CD4-positive, alpha-beta memory T cell (primary cell): ENCODE measurements around the gene TRAM1L1. TPM values are rescaled to one million over a fixed set of nuclear protein-coding genes. Genes with fewer than 3 reads are reported as not detected.

Source experiments
- CTCF ChIA-PET: fragments of 350-600 bp; sonication (Branson Sonifier 250); formaldehyde crosslinking; loops from one replicate; lab custom pipeline; 2021; ENCODE audit warnings: inconsistent platforms; ENCODE audit not compliant: partially characterized antibody; lab: Charles Lee
- POLR2A ChIA-PET: fragments of 350-600 bp; sonication (Branson Sonifier 250); formaldehyde crosslinking; loops from one replicate; lab custom pipeline; 2021; ENCODE audit not compliant: partially characterized antibody; lab: Charles Lee
- DNase-seq, 5 donors: peaks; one replicate each; pipeline versions ENCODE4 v3.0.0 to v3.0.0-alpha.2; 2020 to 2022; ENCODE audit warnings: mixed read lengths in 1 of 5
- H3K27ac ChIP-seq: one replicate; pipeline ENCODE4 v1.7.0; 2013; ENCODE audit warnings: low read depth, low read length
- H3K27me3 ChIP-seq: 2 replicates; pipeline ENCODE4 v1.7.0; 2013; ENCODE audit warnings: mild to moderate bottlenecking, low read length, moderate library complexity; ENCODE audit not compliant: insufficient read depth
- H3K36me3 ChIP-seq: 2 replicates; pipeline ENCODE4 v1.7.0; 2013; ENCODE audit warnings: mild to moderate bottlenecking, low read length, moderate library complexity; ENCODE audit not compliant: insufficient read depth
- H3K4me1 ChIP-seq: 2 replicates; pipeline ENCODE4 v1.7.0; 2013; ENCODE audit warnings: mild to moderate bottlenecking, low read length, moderate library complexity; ENCODE audit not compliant: insufficient read depth
- H3K4me3 ChIP-seq, 2 donors: one replicate each; pipeline ENCODE4 v1.7.0; 2013; ENCODE audit warnings: low read length in 2 of 2, mild to moderate bottlenecking in 1 of 2
- H3K9me3 ChIP-seq, 2 donors: one replicate each; pipeline ENCODE4 v1.7.0; 2013; ENCODE audit warnings: low read length in 2 of 2, control low read depth in 1 of 2; ENCODE audit not compliant: control insufficient read depth in 1 of 2
- H3K27ac Mint-ChIP-seq, 7 donors: one replicate each; pipeline ENCODE4 v1.8.0; 2020 to 2021; ENCODE audit warnings: mixed read lengths in 7 of 7, mild to moderate bottlenecking in 6 of 7, inconsistent platforms in 3 of 7, moderate library complexity in 3 of 7
- H3K27me3 Mint-ChIP-seq, 2 donors: one replicate each; pipeline ENCODE4 v1.8.0; 2020 to 2021; ENCODE audit warnings: mixed read lengths in 2 of 2
- H3K36me3 Mint-ChIP-seq, 2 donors: one replicate each; pipeline ENCODE4 v1.8.0; 2020 to 2021; ENCODE audit warnings: mixed read lengths in 2 of 2, inconsistent platforms in 1 of 2, mild to moderate bottlenecking in 1 of 2
- H3K4me1 Mint-ChIP-seq, 4 donors: one replicate each; pipeline ENCODE4 v1.8.0; 2020 to 2021; ENCODE audit warnings: mixed read lengths in 4 of 4, mild to moderate bottlenecking in 1 of 4
- H3K4me3 Mint-ChIP-seq, 8 donors: one replicate each; pipeline ENCODE4 v1.8.0; 2020 to 2021; ENCODE audit warnings: mixed read lengths in 8 of 8, mild to moderate bottlenecking in 7 of 8, moderate library complexity in 6 of 8, inconsistent platforms in 3 of 8
- H3K9me3 Mint-ChIP-seq, 8 donors: one replicate each; pipeline ENCODE4 v1.8.0; 2020 to 2021; ENCODE audit warnings: mixed read lengths in 8 of 8, mild to moderate bottlenecking in 5 of 8, inconsistent platforms in 3 of 8, moderate library complexity in 1 of 8
- intact Hi-C: fragments of 100-400 bp; cut with micrococcal nuclease; formaldehyde crosslinking; loops from one replicate; pipeline ENCODE4 v1.15.1; 2023
- polyA plus RNA-seq, 2 donors: library from polyadenylated mRNA; unstranded; fragments of 300-500 nt; fragmentation: Illumina TruSeq; gene quantifications; one replicate each; pipeline ENCODE4 v1.2.3, GENCODE V29; 2021
- total RNA-seq, 2 experiments: library from RNA; stranded (reverse); gene quantifications; one replicate each; pipeline ENCODE4 v1.2.3, GENCODE V29; 2021

Gene TRAM1L1
- not detected for total RNA-seq
- polyA plus RNA-seq = not detected

DNA sequence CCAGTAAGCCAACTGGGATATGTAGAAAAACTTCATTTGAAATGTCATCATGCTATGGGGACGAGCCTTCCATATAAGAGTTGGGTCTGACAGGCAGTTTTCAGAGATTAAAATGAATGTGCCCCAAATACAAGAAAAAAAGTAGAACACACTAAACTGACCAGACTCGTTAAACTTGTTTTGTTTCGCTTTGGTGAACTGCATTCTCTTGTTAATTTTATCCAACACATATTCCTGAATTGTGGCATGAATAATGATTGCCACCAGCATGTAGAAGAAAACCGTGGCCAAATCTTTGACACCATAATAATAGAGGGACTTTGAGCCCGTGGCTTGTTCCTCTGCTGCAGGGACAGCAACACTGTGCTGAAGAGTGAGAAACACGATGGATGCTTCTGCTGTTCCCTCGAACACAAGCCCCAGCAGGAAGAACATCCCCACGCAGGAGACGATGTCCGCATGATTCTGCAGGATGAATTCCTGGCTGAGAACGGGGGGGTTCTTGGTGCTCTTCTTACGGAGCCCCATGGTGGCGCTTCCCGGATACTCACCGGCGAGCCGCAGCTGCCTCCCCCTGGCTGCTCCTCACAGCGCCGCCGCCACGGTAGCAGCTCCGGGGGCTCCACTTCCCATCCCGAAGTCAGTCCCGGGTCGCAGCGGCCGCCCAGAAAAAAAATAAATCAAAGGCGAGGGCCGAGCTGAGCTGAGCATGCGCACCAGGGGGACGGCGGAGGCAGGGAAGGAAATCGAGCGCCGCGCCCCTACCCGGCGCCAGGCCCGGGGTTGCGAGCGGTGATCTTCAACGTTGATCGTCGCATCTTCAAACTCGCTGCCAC, at the start of gene TRAM1L1:
TSS of gene TRAM1L1 (minus strand) at position 711 of the 836 bp plus-strand sequence. CDS start at position 528, 183 bp downstream.
- no peaks in the 10 kb centered on the region for H3K27me3 ChIP-seq
- POLR2A ChIA-PET = no interaction called here
- H3K27ac ChIP-seq = no peak within 1 kb of the TSS
- Mint-ChIP-seq H3K27me3 (peaks cover 2% of the 10 kb centered on the region in 2 donors), H3K9me3 (peaks cover 0 to 12% (median 3%) of the 10 kb centered on the region in 8 donors), H3K4me1 (peaks cover 0 to 9% (median 2%) of the 10 kb centered on the region in 4 donors), H3K36me3 (no peaks in the 10 kb centered on the region), H3K4me3 (peak within 1 kb of the TSS in 4 of 8 donors; percentile 31 to 52 (median 43)), H3K27ac (no peak within 1 kb of the TSS)
- CTCF ChIA-PET = no interaction called here
- no peaks in the 10 kb centered on the region for H3K4me1 ChIP-seq
- intact Hi-C loops = no loop called here
- H3K4me3 ChIP-seq = no peak within 1 kb of the TSS
- H3K9me3 ChIP-seq = no peaks in the 10 kb centered on the region
- peak in 1 of 5 donors; percentile 6 for DNase-seq
- H3K36me3 ChIP-seq = no peaks in the 10 kb centered on the region

DNA sequence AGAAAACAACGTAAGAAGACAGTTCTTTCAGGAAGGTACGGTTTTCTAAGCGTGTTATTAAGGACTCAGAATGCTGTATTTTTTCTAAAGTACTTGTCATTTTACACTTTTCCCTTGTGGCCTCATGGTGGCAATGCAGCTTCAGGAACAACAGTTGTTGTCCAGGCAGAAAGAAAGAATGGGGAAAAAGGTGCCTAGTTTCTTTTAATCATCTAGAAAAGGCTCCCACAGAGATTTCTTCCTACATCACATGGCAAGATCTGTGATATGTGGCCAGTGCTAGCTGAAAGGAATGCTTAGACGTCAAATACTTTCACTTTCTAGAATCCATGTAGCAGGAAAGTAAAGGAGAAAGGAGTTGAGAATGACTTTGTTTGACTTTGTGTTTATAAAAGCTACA, 49.0 kb upstream of the TRAM1L1 start:
- POLR2A ChIA-PET = no interaction called here
- H3K36me3 Mint-ChIP-seq = no peaks in the 10 kb centered on the region
- H3K27ac Mint-ChIP-seq = no peak overlapping the region
- no peak overlapping the region for H3K4me3 Mint-ChIP-seq
- intact Hi-C loops = no loop called here
- Histone ChIP-seq H3K4me1 (no peaks in the 10 kb centered on the region), H3K9me3 (peaks cover 0 to 6% of the 10 kb centered on the region in 2 donors), H3K4me3 (no peak overlapping the region), H3K36me3 (no peaks in the 10 kb centered on the region), H3K27me3 (no peaks in the 10 kb centered on the region), H3K27ac (no peak overlapping the region)
- CTCF ChIA-PET = no interaction called here
- DNase-seq = no peak
- no peaks in the 10 kb centered on the region for H3K27me3 Mint-ChIP-seq
- H3K4me1 Mint-ChIP-seq = no peaks in the 10 kb centered on the region
- H3K9me3 Mint-ChIP-seq = peaks cover 2 to 19% (median 10%) of the 10 kb centered on the region in 8 donors

DNA sequence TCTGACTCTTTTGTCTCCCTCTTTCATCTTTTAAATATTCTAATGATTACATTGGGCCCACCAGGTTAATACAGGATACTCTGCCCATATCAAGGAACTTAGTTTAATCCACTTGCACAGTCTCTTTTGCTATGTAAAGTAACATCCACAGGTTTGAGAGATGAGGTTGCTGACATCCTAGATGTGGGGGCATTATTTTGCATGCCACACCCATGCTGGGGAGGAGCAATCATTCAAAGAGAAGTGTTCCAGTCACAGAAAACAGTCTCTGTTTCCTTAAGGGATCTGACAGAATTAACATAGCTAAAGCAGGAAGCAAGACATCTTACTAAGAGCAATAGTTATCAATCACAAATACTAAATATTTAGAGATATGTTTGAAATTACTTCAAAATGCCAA, 11.5 kb upstream of the TRAM1L1 start:
- intact Hi-C loops = no loop called here
- Histone ChIP-seq H3K4me3 (no peak overlapping the region), H3K4me1 (no peaks in the 10 kb centered on the region), H3K27me3 (no peaks in the 10 kb centered on the region), H3K9me3 (no peaks in the 10 kb centered on the region), H3K36me3 (no peaks in the 10 kb centered on the region), H3K27ac (no peak overlapping the region)
- Mint-ChIP-seq H3K36me3 (no peaks in the 10 kb centered on the region), H3K27ac (no peak overlapping the region), H3K9me3 (peaks cover 0 to 6% (median 0%) of the 10 kb centered on the region in 8 donors), H3K4me1 (no peaks in the 10 kb centered on the region), H3K4me3 (no peak overlapping the region), H3K27me3 (no peaks in the 10 kb centered on the region)
- no peak for DNase-seq
- ChIA-PET CTCF (no interaction called here), POLR2A (no interaction called here)

DNA sequence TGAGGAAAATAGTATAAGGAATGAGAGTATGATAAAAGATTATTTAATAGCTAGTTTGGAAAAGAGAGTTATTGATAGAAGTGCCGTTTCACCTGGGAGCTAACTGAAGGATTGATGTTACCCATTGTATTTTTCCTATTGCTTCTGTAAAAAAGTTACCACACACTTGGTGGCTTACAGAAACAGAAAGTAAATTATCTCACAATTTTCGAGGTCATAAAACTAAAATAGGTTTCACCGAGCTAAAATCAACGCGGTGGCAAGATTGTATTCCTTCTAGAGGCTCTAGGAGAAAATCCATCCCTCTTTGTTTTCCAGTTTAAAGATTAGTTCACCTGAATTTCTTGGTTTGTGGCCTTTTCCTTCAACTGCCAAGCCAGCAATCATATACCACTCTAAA, 11.1 kb upstream of the TRAM1L1 start:
- intact Hi-C loops = no loop called here
- H3K4me1 Mint-ChIP-seq = no peaks in the 10 kb centered on the region
- CTCF ChIA-PET = no interaction called here

DNA sequence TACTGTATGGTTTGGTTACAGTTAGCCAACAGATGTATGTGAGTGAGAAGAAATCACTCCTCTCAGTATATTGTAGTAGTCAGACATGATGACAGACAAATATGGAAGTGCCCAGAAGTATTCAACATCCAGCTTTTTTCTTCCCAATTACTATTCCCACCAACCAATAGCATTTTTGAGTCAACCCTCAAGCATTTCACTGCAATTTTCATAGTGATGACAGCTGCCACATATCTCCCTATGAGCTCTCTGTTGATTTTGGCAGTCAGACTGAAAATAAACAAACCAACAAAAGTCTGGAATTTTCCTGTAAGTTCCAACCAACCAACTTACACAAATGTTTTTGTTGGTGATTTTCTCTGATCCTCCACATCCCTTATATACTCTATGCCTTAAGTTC, 8.2 kb upstream of the TRAM1L1 start:
- Histone ChIP-seq H3K4me3 (no peak overlapping the region), H3K9me3 (no peaks in the 10 kb centered on the region), H3K27me3 (no peaks in the 10 kb centered on the region), H3K36me3 (no peaks in the 10 kb centered on the region), H3K4me1 (no peaks in the 10 kb centered on the region), H3K27ac (no peak overlapping the region)
- H3K4me1 Mint-ChIP-seq = no peaks in the 10 kb centered on the region
- DNase-seq = no peak
- H3K27ac Mint-ChIP-seq = no peak overlapping the region
- intact Hi-C loops = no loop called here
- CTCF ChIA-PET = no interaction called here
- POLR2A ChIA-PET = no interaction called here
- no peaks in the 10 kb centered on the region for H3K27me3 Mint-ChIP-seq
- no peak overlapping the region for H3K4me3 Mint-ChIP-seq
- H3K36me3 Mint-ChIP-seq = no peaks in the 10 kb centered on the region
- H3K9me3 Mint-ChIP-seq = no peaks in the 10 kb centered on the region

More for the DNA sequence above, 11.1 kb upstream of the TRAM1L1 start:
- Mint-ChIP-seq H3K4me3 (no peak overlapping the region), H3K27ac (no peak overlapping the region), H3K36me3 (no peaks in the 10 kb centered on the region), H3K9me3 (peaks cover 0 to 6% (median 0%) of the 10 kb centered on the region in 8 donors), H3K27me3 (no peaks in the 10 kb centered on the region)
- POLR2A ChIA-PET = no interaction called here
- Histone ChIP-seq H3K4me3 (no peak overlapping the region), H3K36me3 (no peaks in the 10 kb centered on the region), H3K9me3 (no peaks in the 10 kb centered on the region), H3K27me3 (no peaks in the 10 kb centered on the region), H3K27ac (no peak overlapping the region), H3K4me1 (no peaks in the 10 kb centered on the region)
- DNase-seq = no peak

DNA sequence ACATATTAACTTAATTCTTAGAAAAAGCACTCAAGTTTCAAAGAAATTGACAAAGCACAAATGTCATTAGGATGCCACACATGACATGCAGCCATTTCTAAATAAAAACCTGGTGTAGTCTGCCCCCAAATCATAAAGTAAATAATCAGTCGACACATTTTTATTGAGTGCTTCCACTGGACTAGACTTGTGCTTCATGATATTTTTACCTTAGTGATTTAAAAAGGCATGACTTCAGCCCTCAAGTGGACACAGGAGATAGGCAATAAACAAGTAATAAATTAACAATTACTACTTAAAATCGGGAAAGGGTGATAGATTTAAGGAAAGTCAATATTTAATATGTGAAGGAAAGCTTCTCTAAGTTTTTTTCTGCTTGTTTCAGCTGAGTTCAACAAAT, 7.6 kb downstream of the TRAM1L1 start:
- Histone ChIP-seq H3K4me1 (no peaks in the 10 kb centered on the region), H3K27ac (no peak overlapping the region), H3K36me3 (no peaks in the 10 kb centered on the region), H3K9me3 (no peaks in the 10 kb centered on the region), H3K4me3 (no peak overlapping the region), H3K27me3 (no peaks in the 10 kb centered on the region)
- no peak for DNase-seq
- Mint-ChIP-seq H3K4me3 (no peak overlapping the region), H3K9me3 (peaks cover 0 to 8% (median 2%) of the 10 kb centered on the region in 8 donors), H3K4me1 (no peaks in the 10 kb centered on the region), H3K27me3 (no peaks in the 10 kb centered on the region), H3K27ac (no peak overlapping the region), H3K36me3 (no peaks in the 10 kb centered on the region)
- intact Hi-C loops = no loop called here
- CTCF ChIA-PET = no interaction called here
- POLR2A ChIA-PET = no interaction called here

DNA sequence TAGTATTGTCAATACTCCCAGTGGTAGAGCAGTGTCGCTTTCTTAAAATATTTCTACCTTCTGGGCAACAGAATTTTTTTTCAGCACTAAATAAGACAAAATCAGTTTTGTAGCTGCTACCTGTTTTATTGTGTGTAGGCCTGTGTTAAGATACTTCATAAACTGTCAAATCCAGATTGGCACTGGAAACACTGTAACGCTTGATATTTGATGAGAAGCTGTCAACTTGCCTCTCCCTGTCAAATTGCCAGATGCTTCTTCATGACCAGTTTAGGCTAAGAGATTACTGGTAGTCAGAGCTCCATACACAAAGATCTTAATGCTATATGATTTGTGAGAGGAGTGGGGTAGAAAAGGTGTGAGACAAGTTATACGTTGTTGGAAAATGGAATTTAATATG, 17.3 kb downstream of the TRAM1L1 start:
- Mint-ChIP-seq H3K27ac (no peak overlapping the region), H3K4me1 (no peaks in the 10 kb centered on the region), H3K9me3 (peaks cover 0 to 8% (median 0%) of the 10 kb centered on the region in 8 donors), H3K36me3 (no peaks in the 10 kb centered on the region), H3K4me3 (no peak overlapping the region), H3K27me3 (no peaks in the 10 kb centered on the region)
- no peak for DNase-seq
- Histone ChIP-seq H3K27me3 (no peaks in the 10 kb centered on the region), H3K4me1 (no peaks in the 10 kb centered on the region), H3K27ac (no peak overlapping the region), H3K36me3 (no peaks in the 10 kb centered on the region), H3K9me3 (no peaks in the 10 kb centered on the region), H3K4me3 (no peak overlapping the region)
- intact Hi-C loops = no loop called here
- CTCF ChIA-PET = interaction anchor here (1.2 kb wide), 1 partner anchor 19 kb away, joined by 4 read pairs; no protein-coding TSS in a partner anchor
- POLR2A ChIA-PET = no interaction called here
